Measurements from ENCODE around the gene C1orf21. TPM values are rescaled to one million over a fixed set of nuclear protein-coding genes. Genes with fewer than 3 reads are reported as not detected.

C1orf21 gene
- total RNA-seq, 4 donors from 2014 or later = 36.3 to 115 (median 79.4) TPM

- Histone ChIP-seq H3K9me3 (peaks cover 0 to 3% (median 0%) of the 10 kb centered on the region in 4 donors), H3K27ac (no peak overlapping the region), H3K4me3 (no peak overlapping the region), H3K27me3 (no peaks in the 10 kb centered on the region), H3K36me3 (no peaks in the 10 kb centered on the region), H3K4me1 (no peaks in the 10 kb centered on the region)
- no peak for TF ChIP-seq POLR2A (IDR thresholded peaks at IDR 0.05)
- no peak for TF ChIP-seq CTCF (IDR thresholded peaks at IDR 0.05)
- no peak for DNase-seq
These were observed 290.5 kb downstream of the C1orf21 start for GRCh38 chr1:184677344-184677743.

All from Peyer's patch (tissue), 4 donors.